HepG2 (cell line): ENCODE results near the gene LRRN4CL. TPM values are rescaled to one million over a fixed set of nuclear protein-coding genes. Genes with fewer than 3 reads are reported as not detected.

Experiments used
- ATRX ChIP-seq: sonication (generic); formaldehyde crosslinking; IDR thresholded peaks from 2 replicates; pipeline ENCODE4 v1.4.0; 2020; ENCODE audit warnings: missing genetic modification reagents, borderline replicate concordance
- KDM6A ChIP-seq: IDR thresholded peaks from 2 replicates; pipeline ENCODE4 v1.6.1; 2016; ENCODE audit warnings: low read depth
- RBM39 ChIP-seq: fragments of 200-400 bp; formaldehyde crosslinking; IDR thresholded peaks from one replicate; pipeline ENCODE4 v1.6.1; 2018; ENCODE audit warnings: antibody characterized with exemption, mild to moderate bottlenecking, low read depth, low read length; ENCODE audit not compliant: poor library complexity, severe bottlenecking
- RORA ChIP-seq: sonication (generic); formaldehyde crosslinking; IDR thresholded peaks from 2 replicates; pipeline ENCODE4 v1.5.0; 2020; ENCODE audit warnings: mild to moderate bottlenecking, missing genetic modification reagents, moderate library complexity
- ZFP82 ChIP-seq: sonication (generic); formaldehyde crosslinking; IDR thresholded peaks from 2 replicates; pipeline ENCODE4 v1.5.1; 2020; ENCODE audit warnings: mild to moderate bottlenecking, missing genetic modification reagents, borderline replicate concordance
- ZNF670 ChIP-seq: sonication (generic); formaldehyde crosslinking; IDR thresholded peaks from 2 replicates; pipeline ENCODE4 v1.8.0; 2022; ENCODE audit warnings: mild to moderate bottlenecking, missing genetic modification reagents, borderline replicate concordance
- ZNF782 ChIP-seq: sonication (generic); formaldehyde crosslinking; IDR thresholded peaks from 2 replicates; pipeline ENCODE4 v1.4.0; 2020; ENCODE audit warnings: missing genetic modification reagents, mild to moderate bottlenecking, borderline replicate concordance
- ZSCAN21 ChIP-seq: sonication (generic); formaldehyde crosslinking; IDR thresholded peaks from 2 replicates; pipeline ENCODE4 v1.8.0; 2022; ENCODE audit warnings: mild to moderate bottlenecking, missing genetic modification reagents, moderate library complexity, borderline replicate concordance
- polyA plus RNA-seq, 8 experiments: library from polyadenylated mRNA; depleted of rRNA in 3 of 8; stranded (reverse) in 7 of 8; unstranded in 1 of 8; fragments of >200 nt; fragmentation: Illumina TruSeq in 4 of 8; extraction: Trizol in 4 of 8; gene quantifications; 2 replicates each; pipeline versions ENCODE4 v1.2.1 to v1.2.3, GENCODE V29; 2011 to 2016; ENCODE audit warnings: low read depth in 4 of 8, missing spikeins in 1 of 8, mixed read lengths in 1 of 8; ENCODE audit not compliant: insufficient read depth in 1 of 8
- total RNA-seq, 5 experiments: library from RNA; depleted of rRNA; stranded (reverse); fragments of >200 nt; fragmentation: Illumina TruSeq; extraction: Trizol; gene quantifications; 2 replicates each; pipeline ENCODE4 v1.2.3, GENCODE V29; 2016; ENCODE audit warnings: low read depth in 1 of 5
- TF ChIP-seq, protein P1 (sequence below): sonication (generic); formaldehyde crosslinking; IDR thresholded peaks from 2 replicates; pipeline ENCODE4 v1.5.0; 2020; ENCODE audit warnings: missing genetic modification reagents, mild to moderate bottlenecking, borderline replicate concordance
- TF ChIP-seq, protein P2 (sequence below): sonication (generic); formaldehyde crosslinking; IDR thresholded peaks from 2 replicates; pipeline ENCODE4 v1.8.0; 2022; ENCODE audit warnings: missing genetic modification reagents, mild to moderate bottlenecking, moderate library complexity, borderline replicate concordance

Gene LRRN4CL
- total and polyA plus RNA-seq, 2 of the 13 experiments (the other 11 are each of a cell fraction or from before 2014, with no cell fraction given), result 0.11 TPM; not detected in 1

DNA sequence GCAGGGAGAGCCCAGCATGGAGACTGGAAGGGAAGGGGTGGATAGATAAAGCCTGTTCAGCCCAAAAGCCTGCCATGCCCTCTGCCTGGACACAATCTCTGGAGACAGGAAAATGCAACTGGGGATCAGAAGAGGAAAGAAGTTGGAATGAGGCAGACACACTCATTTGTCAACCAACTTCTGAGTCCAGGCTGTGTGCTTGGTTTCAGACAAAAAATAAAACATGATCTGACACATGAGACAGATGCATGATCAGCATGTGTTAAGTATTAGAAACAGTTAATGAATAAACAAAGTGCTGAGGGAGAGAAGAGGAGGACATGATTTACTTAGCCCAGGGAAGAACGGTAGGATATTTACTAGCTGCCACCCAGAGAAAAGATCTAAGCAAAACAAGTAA, 839 bp downstream of the LRRN4CL start (continued):
- TF ChIP-seq, protein P1, sequence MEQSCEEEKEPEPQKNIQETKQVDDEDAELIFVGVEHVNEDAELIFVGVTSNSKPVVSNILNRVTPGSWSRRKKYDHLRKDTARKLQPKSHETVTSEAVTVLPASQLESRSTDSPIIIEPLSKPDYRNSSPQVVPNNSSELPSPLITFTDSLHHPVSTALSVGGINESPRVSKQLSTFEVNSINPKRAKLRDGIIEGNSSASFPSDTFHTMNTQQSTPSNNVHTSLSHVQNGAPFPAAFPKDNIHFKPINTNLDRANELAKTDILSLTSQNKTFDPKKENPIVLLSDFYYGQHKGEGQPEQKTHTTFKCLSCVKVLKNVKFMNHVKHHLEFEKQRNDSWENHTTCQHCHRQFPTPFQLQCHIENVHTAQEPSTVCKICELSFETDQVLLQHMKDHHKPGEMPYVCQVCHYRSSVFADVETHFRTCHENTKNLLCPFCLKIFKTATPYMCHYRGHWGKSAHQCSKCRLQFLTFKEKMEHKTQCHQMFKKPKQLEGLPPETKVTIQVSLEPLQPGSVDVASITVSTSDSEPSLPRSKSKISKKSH, result no peak
- TF ChIP-seq ZFP82 (CRISPR knock-in tag) (no peak), ZNF782 (CRISPR knock-in tag) (no peak), RBM39 (no peak), KDM6A (CRISPR knock-in tag) (no peak), RORA (CRISPR knock-in tag) (no peak), ATRX (no peak), ZSCAN21 (CRISPR knock-in tag) (no peak), ZNF670 (CRISPR knock-in tag) (no peak)
- TF ChIP-seq, protein P2, sequence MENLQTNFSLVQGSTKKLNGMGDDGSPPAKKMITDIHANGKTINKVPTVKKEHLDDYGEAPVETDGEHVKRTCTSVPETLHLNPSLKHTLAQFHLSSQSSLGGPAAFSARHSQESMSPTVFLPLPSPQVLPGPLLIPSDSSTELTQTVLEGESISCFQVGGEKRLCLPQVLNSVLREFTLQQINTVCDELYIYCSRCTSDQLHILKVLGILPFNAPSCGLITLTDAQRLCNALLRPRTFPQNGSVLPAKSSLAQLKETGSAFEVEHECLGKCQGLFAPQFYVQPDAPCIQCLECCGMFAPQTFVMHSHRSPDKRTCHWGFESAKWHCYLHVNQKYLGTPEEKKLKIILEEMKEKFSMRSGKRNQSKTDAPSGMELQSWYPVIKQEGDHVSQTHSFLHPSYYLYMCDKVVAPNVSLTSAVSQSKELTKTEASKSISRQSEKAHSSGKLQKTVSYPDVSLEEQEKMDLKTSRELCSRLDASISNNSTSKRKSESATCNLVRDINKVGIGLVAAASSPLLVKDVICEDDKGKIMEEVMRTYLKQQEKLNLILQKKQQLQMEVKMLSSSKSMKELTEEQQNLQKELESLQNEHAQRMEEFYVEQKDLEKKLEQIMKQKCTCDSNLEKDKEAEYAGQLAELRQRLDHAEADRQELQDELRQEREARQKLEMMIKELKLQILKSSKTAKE (CRISPR knock-in tag), result no peak
